Testis (tissue), 3 donors: Measurements from ENCODE around the gene NOTUM. TPM values are rescaled to one million over a fixed set of nuclear protein-coding genes. Genes with fewer than 3 reads are reported as not detected.

Experiments used
- DNase-seq: peaks from one replicate; pipeline ENCODE4 v3.0.0-alpha.2; 2019
- H3K27ac ChIP-seq, 2 donors: fragments of 200-600 bp; sonication (generic); one replicate each; pipeline ENCODE4 v1.5.1; 2019
- H3K27me3 ChIP-seq: fragments of 200-600 bp; sonication (generic); one replicate; pipeline ENCODE4 v1.5.1; 2019
- H3K36me3 ChIP-seq: fragments of 200-600 bp; sonication (generic); one replicate; pipeline ENCODE4 v1.5.1; 2017; ENCODE audit warnings: low read depth; ENCODE audit errors: missing control alignments
- H3K4me1 ChIP-seq: fragments of 200-600 bp; sonication (generic); one replicate; pipeline ENCODE4 v1.5.1; 2019
- H3K4me3 ChIP-seq, 2 donors: fragments of 200-600 bp; sonication (generic); one replicate each; pipeline ENCODE4 v1.5.1; 2017 to 2019
- H3K9me3 ChIP-seq: fragments of 200-600 bp; sonication (generic); one replicate; pipeline ENCODE4 v1.5.1; 2017
- CTCF ChIP-seq, 3 experiments: fragments of 450-650 bp in 2 of 3; fragments of 200-600 bp in 1 of 3; sonication (generic) in 1 of 3; IDR thresholded peaks; one replicate each; pipeline ENCODE4 v1.5.1; 2016 to 2019; ENCODE audit warnings: antibody characterized with exemption in 3 of 3, mild to moderate bottlenecking in 2 of 3, moderate library complexity in 1 of 3
- POLR2A ChIP-seq: fragments of 450-650 bp; IDR thresholded peaks from one replicate; pipeline ENCODE4 v1.6.1; 2017; ENCODE audit warnings: antibody characterized with exemption, mild to moderate bottlenecking, moderate library complexity
- WGBS, 2 donors: methylation state at CpG; one replicate each; pipeline ENCODE4 v1.1.5; 2018; 5-methylcytosine and 5-hydroxymethylcytosine counted together
- intact Hi-C: fragments of 100-400 bp; cut with DNase I; formaldehyde crosslinking; loops from one replicate; pipeline ENCODE4 v1.15.1; 2023; ENCODE audit warnings: low total_unique reads
- polyA plus RNA-seq: library from polyadenylated mRNA; stranded (reverse); fragments of 350-450 nt; fragmentation: Illumina TruSeq; extraction: RNeasy Lipid Tissue Mini Kit (QIAGEN cat#74804); gene quantifications from one replicate; pipeline ENCODE4 v1.2.3, GENCODE V29; 2014; ENCODE audit warnings: low read depth, low replicate concordance; ENCODE audit not compliant: insufficient read depth
- total RNA-seq, 2 donors: library from RNA; depleted of rRNA; stranded (reverse); fragments of >200 nt; gene quantifications; one replicate each; pipeline ENCODE4 v1.2.3, GENCODE V29; 2016

The NOTUM gene
- total and polyA plus RNA-seq, 3 donors from 2014 or later, result 5.1 to 13.2 (median 9.5) TPM

GRCh38 chr17:81993729-81994592 lies 33.0 kb upstream of the NOTUM start:
- no peaks in the 10 kb centered on the region for H3K9me3 ChIP-seq
- no peaks in the 10 kb centered on the region for H3K36me3 ChIP-seq
- intact Hi-C loops, result no loop called here
- H3K27ac ChIP-seq, result no peak overlapping the region
- no peak for DNase-seq
- no peaks in the 10 kb centered on the region for H3K27me3 ChIP-seq
- no peak overlapping the region for H3K4me3 ChIP-seq
- TF ChIP-seq CTCF (IDR thresholded peaks at IDR 0.05) (no peak), POLR2A (no peak)
- WGBS, 2 donors, result 90 to 91% methylated on average over 15 to 37 of the region's 37 CpGs
- H3K4me1 ChIP-seq, result no peaks in the 10 kb centered on the region

GRCh38 chr17:81992306-81993102 lies 31.5 kb upstream of the NOTUM start:
- no peaks in the 10 kb centered on the region for H3K36me3 ChIP-seq
- no peaks in the 10 kb centered on the region for H3K9me3 ChIP-seq
- no peak overlapping the region for H3K27ac ChIP-seq
- no peak overlapping the region for H3K4me3 ChIP-seq
- no peak for DNase-seq
- H3K4me1 ChIP-seq, result no peaks in the 10 kb centered on the region
- intact Hi-C loops, result no loop called here
- no peak for TF ChIP-seq POLR2A
- TF ChIP-seq CTCF (IDR thresholded peaks at IDR 0.05), result no peak
- H3K27me3 ChIP-seq, result no peaks in the 10 kb centered on the region
- 89 to 93% methylated on average over 15 to 31 of the region's 31 CpGs for WGBS, 2 donors

- Histone ChIP-seq H3K4me1 (no peaks in the 10 kb centered on the region), H3K9me3 (no peaks in the 10 kb centered on the region), H3K27ac (no peak overlapping the region), H3K4me3 (no peak overlapping the region), H3K36me3 (no peaks in the 10 kb centered on the region), H3K27me3 (no peaks in the 10 kb centered on the region)
- intact Hi-C loops, result no loop called here
- TF ChIP-seq POLR2A, result no peak
- no peak for TF ChIP-seq CTCF (IDR thresholded peaks at IDR 0.05)
- DNase-seq, result no peak
- 84% methylated on average over 12 to 31 of the region's 31 CpGs for WGBS, 2 donors
Measured at GRCh38 chr17:81991684-81992305, 30.8 kb upstream of the NOTUM start.

GRCh38 chr17:81990836-81991683 lies 30.1 kb upstream of the NOTUM start:
- no peak overlapping the region for H3K4me3 ChIP-seq
- H3K4me1 ChIP-seq, result no peaks in the 10 kb centered on the region
- TF ChIP-seq POLR2A (no peak), CTCF (IDR thresholded peaks at IDR 0.05) (no peak)
- H3K36me3 ChIP-seq, result no peaks in the 10 kb centered on the region
- H3K9me3 ChIP-seq, result no peaks in the 10 kb centered on the region
- H3K27me3 ChIP-seq, result no peaks in the 10 kb centered on the region
- 95 to 97% methylated on average over 20 to 25 of the region's 25 CpGs for WGBS, 2 donors
- intact Hi-C loops, result no loop called here
- no peak overlapping the region for H3K27ac ChIP-seq
- DNase-seq, result no peak
